Esophagus (tissue), 2 donors: Measurements from ENCODE around the gene C17orf78. TPM values are rescaled to one million over a fixed set of nuclear protein-coding genes. Genes with fewer than 3 reads are reported as not detected.
"Not testable (repeated sequence)": the region's sequence is repeated elsewhere in the genome, so short reads cannot be mapped to it uniquely, and the experiment has no call there.

ENCODE experiments used
- H3K27ac ChIP-seq, 2 donors: one replicate each; pipeline ENCODE4 v1.5.1; 2013; ENCODE audit warnings: low read depth in 2 of 2, mild to moderate bottlenecking in 2 of 2, inconsistent platforms in 1 of 2, low read length in 1 of 2, moderate library complexity in 1 of 2
- H3K27me3 ChIP-seq, 2 donors: one replicate each; pipeline ENCODE4 v1.6.1; 2013; ENCODE audit warnings: low read length in 2 of 2, control low read depth in 1 of 2, mild to moderate bottlenecking in 1 of 2; ENCODE audit not compliant: insufficient read depth in 2 of 2, control insufficient read depth in 1 of 2
- H3K36me3 ChIP-seq, 2 donors: one replicate each; pipeline ENCODE4 v1.6.1; 2013; ENCODE audit warnings: low read length in 1 of 2; ENCODE audit not compliant: control insufficient read depth in 2 of 2, insufficient read depth in 2 of 2
- H3K4me1 ChIP-seq, 2 donors: one replicate each; pipeline ENCODE4 v1.6.1; 2013; ENCODE audit warnings: low read length in 1 of 2; ENCODE audit not compliant: control insufficient read depth in 2 of 2, insufficient read depth in 2 of 2
- H3K4me3 ChIP-seq, 2 donors: one replicate each; pipeline ENCODE4 v1.5.1; 2013; ENCODE audit warnings: low read length in 2 of 2, mild to moderate bottlenecking in 2 of 2, low read depth in 1 of 2, moderate library complexity in 1 of 2
- H3K9me3 ChIP-seq, 2 donors: one replicate each; pipeline ENCODE4 v1.6.1; 2013; ENCODE audit warnings: mild to moderate bottlenecking in 2 of 2, low read depth in 1 of 2, low read length in 1 of 2, moderate library complexity in 1 of 2; ENCODE audit not compliant: control insufficient read depth in 2 of 2, insufficient read depth in 1 of 2
- whole genome bisulfite sequencing, 2 donors: extraction: QIAGEN DNeasy Blood & Tissue Kit; methylation state at CpG; one replicate each; pipeline ENCODE4 v1.1.7; 2013; 5-methylcytosine and 5-hydroxymethylcytosine counted together
- polyA plus RNA-seq, 2 donors: library from polyadenylated mRNA; stranded (reverse); fragments of 200-250 nt; gene quantifications; one replicate each; pipeline ENCODE4 v1.2.3, GENCODE V29; 2013
- donor health status: healthy with polysubstance abuse.
- donor health status: Bipolar disorder and iron deficiency.

C17orf78 gene
- polyA plus RNA-seq, 2 donors = not detected

GRCh38 chr17:37405522-37405921, 29.7 kb downstream of the C17orf78 start:
- WGBS, 2 donors = 40 to 49% methylated on average over 14 of the region's 14 CpGs

GRCh38 chr17:37405955-37406634, 30.3 kb downstream of the C17orf78 start:
- Histone ChIP-seq H3K36me3 (peaks cover 0 to under 1% of the 10 kb centered on the region in 2 donors), H3K4me3 (peak overlapping the region; percentile 76 to 82), H3K27me3 (no peaks in the 10 kb centered on the region), H3K4me1 (peaks cover 0 to 3% of the 10 kb centered on the region in 2 donors), H3K27ac (peak overlapping the region; percentile 97), H3K9me3 (no peaks in the 10 kb centered on the region)
- 0% methylated on average over 21 of the region's 21 CpGs for WGBS, 2 donors

More at GRCh38 chr17:37405522-37405921, 29.7 kb downstream of the C17orf78 start:
- H3K27me3 ChIP-seq, H3K36me3 ChIP-seq, H3K27ac ChIP-seq, H3K9me3 ChIP-seq, H3K4me1 ChIP-seq: not testable (repeated sequence)
- peak overlapping the region in 1 of 2 donors; percentile 76 for H3K4me3 ChIP-seq

GRCh38 chr17:37406635-37407461, 31.1 kb downstream of the C17orf78 start, which contains the start of the genes ACACA and TADA2A:
Gene ACACA, minus strand, starts transcription at chr17:37406836. Its CDS starts 537 bp downstream, at chr17:37406299.
Gene TADA2A, plus strand, starts transcription at chr17:37406886. Its CDS starts 4,480 bp downstream, at chr17:37411366.
- Histone ChIP-seq H3K4me1 (peaks cover 0 to 3% of the 10 kb centered on the region in 2 donors), H3K27me3 (no peaks in the 10 kb centered on the region), H3K4me3 (peak within 1 kb of the TSS; percentile 76 to 82), H3K36me3 (peaks cover 0 to 4% of the 10 kb centered on the region in 2 donors), H3K9me3 (no peaks in the 10 kb centered on the region), H3K27ac (peak within 1 kb of the TSS; percentile 97)
- 0 to 1% methylated on average over 55 to 98 of the region's 98 CpGs for WGBS, 2 donors

- H3K9me3 ChIP-seq, H3K36me3 ChIP-seq, H3K27ac ChIP-seq, H3K27me3 ChIP-seq, H3K4me1 ChIP-seq, H3K4me3 ChIP-seq: not testable (repeated sequence)
- 92 to 95% methylated on average over 13 of the region's 13 CpGs for WGBS, 2 donors
Observed at GRCh38 chr17:37408145-37408479, 32.3 kb downstream of the C17orf78 start.

- Histone ChIP-seq H3K4me1 (peaks cover 0 to 3% of the 10 kb centered on the region in 2 donors), H3K27me3 (no peaks in the 10 kb centered on the region), H3K27ac (no peak overlapping the region), H3K4me3 (no peak overlapping the region), H3K9me3 (no peaks in the 10 kb centered on the region), H3K36me3 (peaks cover 4% of the 10 kb centered on the region in 2 donors)
- WGBS, 2 donors = 88 to 95% methylated on average over 3 of the region's 3 CpGs
Observed at GRCh38 chr17:37410357-37410756, 34.6 kb downstream of the C17orf78 start.

GRCh38 chr17:37413875-37414519, 38.2 kb downstream of the C17orf78 start:
- Histone ChIP-seq H3K27me3 (no peaks in the 10 kb centered on the region), H3K36me3 (peaks cover 4 to 6% of the 10 kb centered on the region in 2 donors), H3K4me3 (no peak overlapping the region), H3K4me1 (no peaks in the 10 kb centered on the region), H3K9me3 (no peaks in the 10 kb centered on the region), H3K27ac (no peak overlapping the region)
- WGBS, 2 donors = 94 to 97% methylated on average over 7 of the region's 7 CpGs

- no peaks in the 10 kb centered on the region for H3K27me3 ChIP-seq
- WGBS, 2 donors = 63 to 76% methylated on average over 2 of the region's 2 CpGs
- peaks cover 0 to 9% of the 10 kb centered on the region in 2 donors for H3K36me3 ChIP-seq
- H3K9me3 ChIP-seq = no peaks in the 10 kb centered on the region
- H3K4me1 ChIP-seq = no peaks in the 10 kb centered on the region
- no peak overlapping the region for H3K27ac ChIP-seq
- no peak overlapping the region for H3K4me3 ChIP-seq
Observed at GRCh38 chr17:37417852-37418251, 42.1 kb downstream of the C17orf78 start.

GRCh38 chr17:37422971-37423625, 47.3 kb downstream of the C17orf78 start:
- no peak overlapping the region for H3K4me3 ChIP-seq
- H3K27ac ChIP-seq = no peak overlapping the region
- no peaks in the 10 kb centered on the region for H3K27me3 ChIP-seq
- WGBS, 2 donors = 69 to 83% methylated on average over 4 of the region's 4 CpGs
- H3K36me3 ChIP-seq = peaks cover 5 to 8% of the 10 kb centered on the region in 2 donors
- no peaks in the 10 kb centered on the region for H3K4me1 ChIP-seq
- no peaks in the 10 kb centered on the region for H3K9me3 ChIP-seq

GRCh38 chr17:37425268-37425667, 49.5 kb downstream of the C17orf78 start:
- no peaks in the 10 kb centered on the region for H3K9me3 ChIP-seq
- H3K4me3 ChIP-seq = no peak overlapping the region
- H3K36me3 ChIP-seq = peaks cover 0 to 8% of the 10 kb centered on the region in 2 donors
- no peaks in the 10 kb centered on the region for H3K4me1 ChIP-seq
- 91 to 97% methylated on average over 1 of the region's 1 CpG for WGBS, 2 donors
- no peaks in the 10 kb centered on the region for H3K27me3 ChIP-seq
- H3K27ac ChIP-seq = no peak overlapping the region
